SU-DHL-6 (cell line): ENCODE results near the gene PAFAH1B1.

Experiments
- H2AFZ ChIP-seq: fragments of 200-600 bp; sonication (generic); 2 replicates; pipeline ENCODE4 v1.6.1; 2014; ENCODE audit warnings: low read depth, mild to moderate bottlenecking, moderate library complexity, mixed read lengths, antibody characterized with exemption, low read length; ENCODE audit not compliant: severe bottlenecking
- H3F3A ChIP-seq: fragments of 200-600 bp; shearing (Covaris generic); 2 replicates; pipeline ENCODE4 v1.6.0; 2016; ENCODE audit warnings: antibody characterized with exemption, mild to moderate bottlenecking; ENCODE audit not compliant: insufficient read depth
- H3K27ac ChIP-seq: fragments of 200-600 bp; sonication (generic); 2 replicates; pipeline ENCODE4 v1.5.1; 2016; ENCODE audit warnings: low read depth, mild to moderate bottlenecking, low read length, moderate library complexity, mixed read lengths
- H3K27me3 ChIP-seq: fragments of 200-600 bp; sonication (generic), shearing (Covaris generic); 2 replicates; pipeline ENCODE4 v1.6.0; 2014; ENCODE audit warnings: mild to moderate bottlenecking, low read length
- H3K36me3 ChIP-seq: fragments of 200-600 bp; sonication (generic); 2 replicates; pipeline ENCODE4 v1.6.1; 2014; ENCODE audit warnings: mild to moderate bottlenecking, low read length, mixed read lengths
- H3K4me2 ChIP-seq: fragments of 300-600, 200-600 bp; shearing (Covaris generic), sonication (generic); 2 replicates; pipeline ENCODE4 v1.6.0; 2014; ENCODE audit warnings: low read length, low read depth, mild to moderate bottlenecking; ENCODE audit not compliant: poor library complexity, severe bottlenecking
- H3K4me3 ChIP-seq: fragments of 200-600 bp; sonication (generic); 2 replicates; pipeline ENCODE4 v1.5.1; 2014; ENCODE audit warnings: antibody characterized with exemption, low read length, mild to moderate bottlenecking, mixed read lengths; ENCODE audit not compliant: insufficient read depth, poor library complexity, severe bottlenecking
- H3K79me2 ChIP-seq: fragments of 200-600 bp; sonication (generic); 2 replicates; pipeline ENCODE4 v1.6.1; 2014; ENCODE audit warnings: mild to moderate bottlenecking, low read length, moderate library complexity; ENCODE audit not compliant: insufficient read depth
- H3K9ac ChIP-seq: fragments of 200-600 bp; sonication (generic); 2 replicates; pipeline ENCODE4 v1.7.0; 2014; ENCODE audit warnings: mild to moderate bottlenecking, low read length
- H3K9me2 ChIP-seq: fragments of 200-600 bp; sonication (generic); replicated peaks from 2 replicates; pipeline ENCODE4 v1.6.1; 2014; ENCODE audit warnings: low read length; ENCODE audit not compliant: insufficient read depth
- H3K9me3 ChIP-seq: fragments of 200-600 bp; sonication (generic); 2 replicates; pipeline ENCODE4 v1.6.1; 2014; ENCODE audit warnings: low read length, mixed read lengths; ENCODE audit not compliant: insufficient read depth
- H4K20me1 ChIP-seq: fragments of 200-600 bp; sonication (generic); 2 replicates; pipeline ENCODE4 v1.6.1; 2014; ENCODE audit warnings: low read depth, mild to moderate bottlenecking, antibody characterized with exemption, low read length, moderate library complexity, mixed read lengths
- EZH2phosphoT487 ChIP-seq: fragments of 200-600 bp; sonication (generic), shearing (Covaris generic); conservative IDR thresholded peaks from 2 replicates; pipeline ENCODE4 v1.6.1; 2018; ENCODE audit warnings: mild to moderate bottlenecking, antibody characterized with exemption, low read length, moderate library complexity, mixed read lengths
- TF ChIP-seq, protein P1 (sequence below): fragments of 200-600 bp; sonication (generic); IDR thresholded peaks from one replicate; pipeline ENCODE4 v1.5.1; 2017; ENCODE audit warnings: antibody characterized with exemption, mild to moderate bottlenecking, low read length, moderate library complexity; ENCODE audit not compliant: insufficient read depth, poor library complexity, severe bottlenecking

The PAFAH1B1 gene

DNA sequence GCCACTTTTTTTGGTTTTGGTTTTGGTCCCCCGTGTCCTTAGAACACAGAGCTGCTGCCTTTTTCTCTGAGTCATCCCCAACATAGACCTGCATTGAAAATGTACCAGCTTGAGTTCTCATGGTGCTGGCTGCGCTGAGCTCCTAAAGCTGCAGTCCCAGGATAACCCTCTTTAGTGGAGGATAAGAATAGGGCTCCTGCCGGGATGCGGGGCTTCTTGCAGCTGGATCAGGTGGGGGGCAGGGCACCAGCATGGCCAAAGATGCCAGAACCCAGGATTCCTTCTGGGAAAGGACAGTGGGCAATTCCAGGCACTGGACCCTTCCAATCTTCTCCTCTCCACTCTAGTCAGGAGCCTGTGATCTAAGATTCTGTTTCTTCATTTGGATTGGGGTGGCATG, 126.4 kb downstream of the PAFAH1B1 start:
- H3K27ac ChIP-seq: no peak overlapping the region
- no peaks in the 10 kb centered on the region for H3K27me3 ChIP-seq
- H2AFZ ChIP-seq: no peak overlapping the region
- no peak overlapping the region for H3K9ac ChIP-seq
- TF ChIP-seq EZH2phosphoT487: no peak
- TF ChIP-seq, protein P1, sequence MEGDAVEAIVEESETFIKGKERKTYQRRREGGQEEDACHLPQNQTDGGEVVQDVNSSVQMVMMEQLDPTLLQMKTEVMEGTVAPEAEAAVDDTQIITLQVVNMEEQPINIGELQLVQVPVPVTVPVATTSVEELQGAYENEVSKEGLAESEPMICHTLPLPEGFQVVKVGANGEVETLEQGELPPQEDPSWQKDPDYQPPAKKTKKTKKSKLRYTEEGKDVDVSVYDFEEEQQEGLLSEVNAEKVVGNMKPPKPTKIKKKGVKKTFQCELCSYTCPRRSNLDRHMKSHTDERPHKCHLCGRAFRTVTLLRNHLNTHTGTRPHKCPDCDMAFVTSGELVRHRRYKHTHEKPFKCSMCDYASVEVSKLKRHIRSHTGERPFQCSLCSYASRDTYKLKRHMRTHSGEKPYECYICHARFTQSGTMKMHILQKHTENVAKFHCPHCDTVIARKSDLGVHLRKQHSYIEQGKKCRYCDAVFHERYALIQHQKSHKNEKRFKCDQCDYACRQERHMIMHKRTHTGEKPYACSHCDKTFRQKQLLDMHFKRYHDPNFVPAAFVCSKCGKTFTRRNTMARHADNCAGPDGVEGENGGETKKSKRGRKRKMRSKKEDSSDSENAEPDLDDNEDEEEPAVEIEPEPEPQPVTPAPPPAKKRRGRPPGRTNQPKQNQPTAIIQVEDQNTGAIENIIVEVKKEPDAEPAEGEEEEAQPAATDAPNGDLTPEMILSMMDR: no peak
- H4K20me1 ChIP-seq: no peaks in the 10 kb centered on the region
- H3K9me3 ChIP-seq: no peaks in the 10 kb centered on the region
- no peak overlapping the region for H3K4me2 ChIP-seq
- no peaks in the 10 kb centered on the region for H3K9me2 ChIP-seq
- H3K4me3 ChIP-seq: no peak overlapping the region
- no peaks in the 10 kb centered on the region for H3F3A ChIP-seq
- H3K79me2 ChIP-seq: no peaks in the 10 kb centered on the region
- H3K36me3 ChIP-seq: no peaks in the 10 kb centered on the region

- Histone ChIP-seq H3K9ac (no peak overlapping the region), H3K4me3 (no peak overlapping the region), H3K36me3 (no peaks in the 10 kb centered on the region), H3K79me2 (no peaks in the 10 kb centered on the region), H3K4me2 (no peak overlapping the region), H4K20me1 (no peaks in the 10 kb centered on the region), H3K9me2 (no peaks in the 10 kb centered on the region), H3K27ac (no peak overlapping the region), H2AFZ (no peak overlapping the region), H3F3A (no peaks in the 10 kb centered on the region), H3K9me3 (no peaks in the 10 kb centered on the region), H3K27me3 (no peaks in the 10 kb centered on the region)
- TF ChIP-seq EZH2phosphoT487: no peak
- TF ChIP-seq, protein P1: no peak
Observed at GRCh38 chr17:2721603-2722002, 128.1 kb downstream of the PAFAH1B1 start.

DNA sequence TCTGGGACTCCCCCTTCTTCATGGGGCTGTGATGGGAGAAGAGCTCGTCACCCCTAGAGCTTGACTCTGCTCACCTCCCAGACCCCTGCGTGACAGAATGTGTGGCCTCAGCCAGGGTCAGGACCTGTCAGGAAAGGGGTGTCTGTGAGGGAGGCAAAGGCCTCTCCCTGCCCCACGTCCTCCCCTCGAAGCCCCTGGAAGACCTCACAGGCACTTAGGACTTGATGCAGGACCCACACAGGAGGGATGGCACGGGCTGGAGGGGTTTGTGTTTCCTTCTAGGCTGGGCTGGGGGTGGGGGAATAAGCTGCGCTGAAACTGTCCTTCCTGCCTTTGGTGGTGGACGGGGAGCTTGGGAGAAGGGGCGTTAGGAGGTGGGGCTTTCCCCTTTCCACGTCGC, 129.2 kb downstream of the PAFAH1B1 start:
- H3K27ac ChIP-seq: no peak overlapping the region
- no peaks in the 10 kb centered on the region for H3K27me3 ChIP-seq
- H3K4me2 ChIP-seq: no peak overlapping the region
- H3F3A ChIP-seq: no peaks in the 10 kb centered on the region
- no peaks in the 10 kb centered on the region for H4K20me1 ChIP-seq
- H2AFZ ChIP-seq: no peak overlapping the region
- H3K36me3 ChIP-seq: no peaks in the 10 kb centered on the region
- H3K9ac ChIP-seq: no peak overlapping the region
- TF ChIP-seq EZH2phosphoT487: no peak
- H3K9me2 ChIP-seq: no peaks in the 10 kb centered on the region
- no peaks in the 10 kb centered on the region for H3K9me3 ChIP-seq
- no peak overlapping the region for H3K4me3 ChIP-seq
- no peaks in the 10 kb centered on the region for H3K79me2 ChIP-seq

- no peaks in the 10 kb centered on the region for H3F3A ChIP-seq
- H3K4me3 ChIP-seq: no peak overlapping the region
- H3K9me3 ChIP-seq: no peaks in the 10 kb centered on the region
- H3K27ac ChIP-seq: no peak overlapping the region
- H4K20me1 ChIP-seq: no peaks in the 10 kb centered on the region
- H3K9me2 ChIP-seq: no peaks in the 10 kb centered on the region
- no peak overlapping the region for H3K9ac ChIP-seq
- H3K36me3 ChIP-seq: no peaks in the 10 kb centered on the region
- H3K79me2 ChIP-seq: no peaks in the 10 kb centered on the region
- no peaks in the 10 kb centered on the region for H3K27me3 ChIP-seq
- TF ChIP-seq, protein P1: no peak
- no peak for TF ChIP-seq EZH2phosphoT487
- no peak overlapping the region for H2AFZ ChIP-seq
- H3K4me2 ChIP-seq: no peak overlapping the region
Observed at GRCh38 chr17:2723505-2723996, 130.1 kb downstream of the PAFAH1B1 start.
